Measurements from ENCODE around the gene STK25. TPM values are rescaled to one million over a fixed set of nuclear protein-coding genes. Genes with fewer than 3 reads are reported as not detected.
A peak's percentile ranks its signal among the peaks of the same experiment; 100 is the strongest.

Gene STK25
- total RNA-seq, 1 donor = 227 TPM

GRCh38 chr2:241489088-241489487, 19.3 kb downstream of the STK25 start:
- Histone ChIP-seq H3K27me3 (ENCODE audit: insufficient read depth, low read length) (no peaks in the 10 kb centered on the region), H3K4me1 (ENCODE audit: insufficient read depth, low read length) (no peaks in the 10 kb centered on the region), H3K36me3 (ENCODE audit: insufficient read depth, low read length) (peaks cover 15% of the 10 kb centered on the region), H3K9me3 (ENCODE audit: low read depth, low read length) (no peaks in the 10 kb centered on the region), H3K4me2 (ENCODE audit: insufficient read depth, low read length) (no peak overlapping the region), H2AFZ (ENCODE audit: low read length) (no peak overlapping the region), H3K79me2 (ENCODE audit: insufficient read depth, low read length) (no peaks in the 10 kb centered on the region), H3K4me3 (ENCODE audit: insufficient read depth, low read length) (no peak overlapping the region), H3K27ac (ENCODE audit: low read depth, low read length) (no peak overlapping the region), H4K20me1 (ENCODE audit: insufficient read depth, low read length) (peaks cover 2% of the 10 kb centered on the region)
- no peak for TF ChIP-seq CTCF (IDR thresholded peaks at IDR 0.05; ENCODE audit: extremely low read depth, low read depth, low read length)
- peak; percentile 34 for DNase-seq (ENCODE audit: insufficient read length, low spot score, missing footprints)

GRCh38 chr2:241485172-241485911, 23.0 kb downstream of the STK25 start:
- Histone ChIP-seq H3K79me2 (ENCODE audit: insufficient read depth, low read length) (no peaks in the 10 kb centered on the region), H4K20me1 (ENCODE audit: insufficient read depth, low read length) (peaks cover 2% of the 10 kb centered on the region), H3K27ac (ENCODE audit: low read depth, low read length) (no peak overlapping the region), H3K4me1 (ENCODE audit: insufficient read depth, low read length) (no peaks in the 10 kb centered on the region), H3K27me3 (ENCODE audit: insufficient read depth, low read length) (no peaks in the 10 kb centered on the region), H3K9me3 (ENCODE audit: low read depth, low read length) (no peaks in the 10 kb centered on the region), H3K4me2 (ENCODE audit: insufficient read depth, low read length) (no peak overlapping the region), H3K4me3 (ENCODE audit: insufficient read depth, low read length) (no peak overlapping the region), H2AFZ (ENCODE audit: low read length) (no peak overlapping the region), H3K36me3 (ENCODE audit: insufficient read depth, low read length) (no peaks in the 10 kb centered on the region)
- peak; percentile 58 for DNase-seq (ENCODE audit: insufficient read length, low spot score, missing footprints)
- no peak for TF ChIP-seq CTCF (IDR thresholded peaks at IDR 0.05; ENCODE audit: extremely low read depth, low read depth, low read length)

- H3K27me3 ChIP-seq (ENCODE audit: insufficient read depth, low read length) = no peaks in the 10 kb centered on the region
- H3K27ac ChIP-seq (ENCODE audit: low read depth, low read length) = no peak overlapping the region
- no peaks in the 10 kb centered on the region for H3K4me1 ChIP-seq (ENCODE audit: insufficient read depth, low read length)
- H3K4me3 ChIP-seq (ENCODE audit: insufficient read depth, low read length) = no peak overlapping the region
- no peaks in the 10 kb centered on the region for H3K9me3 ChIP-seq (ENCODE audit: low read depth, low read length)
- H3K36me3 ChIP-seq (ENCODE audit: insufficient read depth, low read length) = no peaks in the 10 kb centered on the region
- H3K4me2 ChIP-seq (ENCODE audit: insufficient read depth, low read length) = no peak overlapping the region
- no peaks in the 10 kb centered on the region for H3K79me2 ChIP-seq (ENCODE audit: insufficient read depth, low read length)
- DNase-seq (ENCODE audit: insufficient read length, low spot score, missing footprints) = peak; percentile 13
- H2AFZ ChIP-seq (ENCODE audit: low read length) = no peak overlapping the region
- no peak for TF ChIP-seq CTCF (IDR thresholded peaks at IDR 0.05; ENCODE audit: extremely low read depth, low read depth, low read length)
- H4K20me1 ChIP-seq (ENCODE audit: insufficient read depth, low read length) = peaks cover 2% of the 10 kb centered on the region
These were observed 25.1 kb downstream of the STK25 start for GRCh38 chr2:241483305-241483704.

- Histone ChIP-seq H4K20me1 (ENCODE audit: insufficient read depth, low read length) (peaks cover 2% of the 10 kb centered on the region), H3K36me3 (ENCODE audit: insufficient read depth, low read length) (no peaks in the 10 kb centered on the region), H3K9me3 (ENCODE audit: low read depth, low read length) (no peaks in the 10 kb centered on the region), H3K4me3 (ENCODE audit: insufficient read depth, low read length) (no peak overlapping the region), H2AFZ (ENCODE audit: low read length) (no peak overlapping the region), H3K4me2 (ENCODE audit: insufficient read depth, low read length) (no peak overlapping the region), H3K27me3 (ENCODE audit: insufficient read depth, low read length) (no peaks in the 10 kb centered on the region), H3K27ac (ENCODE audit: low read depth, low read length) (no peak overlapping the region), H3K79me2 (ENCODE audit: insufficient read depth, low read length) (no peaks in the 10 kb centered on the region), H3K4me1 (ENCODE audit: insufficient read depth, low read length) (no peaks in the 10 kb centered on the region)
- DNase-seq (ENCODE audit: insufficient read length, low spot score, missing footprints) = peak; percentile 74
- TF ChIP-seq CTCF (IDR thresholded peaks at IDR 0.05; ENCODE audit: extremely low read depth, low read depth, low read length) = no peak
These were observed 26.0 kb downstream of the STK25 start for GRCh38 chr2:241482126-241482955.

Data from osteoblast (primary cell).